Measurements from ENCODE around the gene VWA7. TPM values are rescaled to one million over a fixed set of nuclear protein-coding genes. Genes with fewer than 3 reads are reported as not detected.
"Not testable (repeated sequence)": the region's sequence is repeated elsewhere in the genome, so short reads cannot be mapped to it uniquely, and the experiment has no call there.

Gene VWA7
- total RNA-seq, 3 donors from 2014 or later = under 0.01 to 1.6 TPM; not detected in 1

DNA sequence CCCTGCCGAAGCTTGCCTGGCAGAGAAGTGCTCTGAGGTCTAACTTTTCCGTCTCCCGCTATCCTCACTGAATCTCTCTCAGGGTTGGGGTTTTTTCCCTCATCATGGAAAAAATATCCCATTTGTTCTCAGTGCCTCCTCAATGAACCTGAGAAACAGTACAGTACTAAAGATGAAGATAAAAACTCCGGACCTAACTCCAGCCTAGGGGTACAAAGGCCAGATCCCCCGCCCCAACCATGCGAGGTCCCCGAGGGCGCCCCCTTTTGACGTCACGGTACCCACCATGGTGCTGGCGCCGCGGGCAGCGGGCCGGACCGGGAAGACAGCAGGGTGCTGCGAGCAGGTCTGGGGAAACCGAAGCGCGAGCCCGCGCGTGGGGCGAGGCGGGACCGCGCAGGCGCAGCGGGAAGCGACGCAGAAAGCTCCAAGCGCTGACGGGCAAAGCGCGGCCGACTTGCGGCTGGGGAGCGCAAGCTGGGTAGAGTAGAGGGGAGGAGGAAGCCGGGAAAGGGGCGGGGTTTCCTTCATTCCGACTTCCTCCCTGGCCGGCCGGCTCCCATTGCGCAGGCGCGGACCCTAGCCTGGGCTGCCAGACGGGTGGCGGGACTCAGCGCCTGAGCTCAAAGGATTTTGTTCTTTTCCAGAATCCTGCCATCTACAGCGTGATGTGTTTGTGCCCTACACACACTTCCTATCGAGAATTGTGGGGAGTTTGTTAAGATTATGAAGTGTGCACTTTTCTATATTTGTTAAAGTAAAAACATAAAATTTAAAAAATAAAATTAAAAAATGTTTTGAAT is 29.5 kb upstream of the VWA7 start, which contains the start of gene LSM2:
TSS of gene LSM2 (minus strand) at position 497 of the 803 bp plus-strand sequence. CDS start at position 288, 209 bp downstream.
- DNase-seq (ENCODE audit: low spot score in 2 of 2) = peak; percentile 96 to 97
- TF ChIP-seq POLR2A (IDR thresholded peaks at IDR 0.05) (peak; percentile 45), POLR2AphosphoS5 (IDR thresholded peaks at IDR 0.05) (peak; percentile 88 to 90 (median 89))
- TF ChIP-seq, protein P1, sequence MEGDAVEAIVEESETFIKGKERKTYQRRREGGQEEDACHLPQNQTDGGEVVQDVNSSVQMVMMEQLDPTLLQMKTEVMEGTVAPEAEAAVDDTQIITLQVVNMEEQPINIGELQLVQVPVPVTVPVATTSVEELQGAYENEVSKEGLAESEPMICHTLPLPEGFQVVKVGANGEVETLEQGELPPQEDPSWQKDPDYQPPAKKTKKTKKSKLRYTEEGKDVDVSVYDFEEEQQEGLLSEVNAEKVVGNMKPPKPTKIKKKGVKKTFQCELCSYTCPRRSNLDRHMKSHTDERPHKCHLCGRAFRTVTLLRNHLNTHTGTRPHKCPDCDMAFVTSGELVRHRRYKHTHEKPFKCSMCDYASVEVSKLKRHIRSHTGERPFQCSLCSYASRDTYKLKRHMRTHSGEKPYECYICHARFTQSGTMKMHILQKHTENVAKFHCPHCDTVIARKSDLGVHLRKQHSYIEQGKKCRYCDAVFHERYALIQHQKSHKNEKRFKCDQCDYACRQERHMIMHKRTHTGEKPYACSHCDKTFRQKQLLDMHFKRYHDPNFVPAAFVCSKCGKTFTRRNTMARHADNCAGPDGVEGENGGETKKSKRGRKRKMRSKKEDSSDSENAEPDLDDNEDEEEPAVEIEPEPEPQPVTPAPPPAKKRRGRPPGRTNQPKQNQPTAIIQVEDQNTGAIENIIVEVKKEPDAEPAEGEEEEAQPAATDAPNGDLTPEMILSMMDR (IDR thresholded peaks at IDR 0.05) = peak in 2 of 3 donors; percentile 7 to 23

DNA sequence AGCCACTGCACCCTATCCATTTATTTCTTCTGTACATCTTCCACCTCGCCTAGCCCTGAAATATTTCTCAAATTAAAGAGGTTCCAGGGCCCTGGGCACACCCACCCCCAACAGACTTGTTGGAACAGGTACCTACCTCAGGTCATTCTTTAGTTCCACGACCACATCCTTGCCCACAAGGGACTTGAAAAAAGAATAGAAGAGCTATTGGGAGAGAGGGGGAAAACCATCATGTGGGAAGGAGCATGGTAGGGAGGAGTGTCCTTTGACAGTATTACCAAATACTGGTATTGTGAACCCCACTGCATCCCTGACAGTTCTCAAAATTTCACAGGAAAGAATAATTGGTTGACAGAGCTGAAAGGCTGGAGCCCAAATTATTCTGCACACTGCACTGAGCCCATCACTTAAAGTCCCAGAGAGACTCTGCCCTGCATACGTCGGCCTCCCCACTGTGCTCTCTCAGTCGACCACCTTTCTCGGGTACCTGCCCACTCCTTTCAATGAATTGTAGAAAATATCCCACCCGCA is 28.9 kb upstream of the VWA7 start:
- intact Hi-C loops (cut with DNase I; ENCODE audit: low total_unique reads) = no loop called here
- Histone ChIP-seq H3K27ac (peak overlapping the region; percentile 95 to 98), H3K36me3 (no peaks in the 10 kb centered on the region), H3K4me3 (peak overlapping the region; percentile 60 to 92 (median 71)), H3K4me1 (peaks cover 0 to 10% of the 10 kb centered on the region in 2 donors), H3K9me3 (no peaks in the 10 kb centered on the region), H3K27me3 (no peaks in the 10 kb centered on the region)
- TF ChIP-seq, protein P1 (IDR thresholded peaks at IDR 0.05) = no peak
- TF ChIP-seq POLR2AphosphoS5 (IDR thresholded peaks at IDR 0.05) (no peak), POLR2A (IDR thresholded peaks at IDR 0.05) (no peak)
- no peak for DNase-seq (ENCODE audit: low spot score in 2 of 2)

More for the DNA sequence above, 29.5 kb upstream of the VWA7 start, which contains the start of gene LSM2:
- intact Hi-C loops (cut with DNase I; ENCODE audit: low total_unique reads) = no loop called here
- Histone ChIP-seq H3K9me3 (no peaks in the 10 kb centered on the region), H3K27ac (peak within 1 kb of the TSS; percentile 95 to 98), H3K27me3 (no peaks in the 10 kb centered on the region), H3K4me3 (peak within 1 kb of the TSS; percentile 60 to 92 (median 71)), H3K36me3 (no peaks in the 10 kb centered on the region), H3K4me1 (peaks cover 0 to 10% of the 10 kb centered on the region in 2 donors)

DNA sequence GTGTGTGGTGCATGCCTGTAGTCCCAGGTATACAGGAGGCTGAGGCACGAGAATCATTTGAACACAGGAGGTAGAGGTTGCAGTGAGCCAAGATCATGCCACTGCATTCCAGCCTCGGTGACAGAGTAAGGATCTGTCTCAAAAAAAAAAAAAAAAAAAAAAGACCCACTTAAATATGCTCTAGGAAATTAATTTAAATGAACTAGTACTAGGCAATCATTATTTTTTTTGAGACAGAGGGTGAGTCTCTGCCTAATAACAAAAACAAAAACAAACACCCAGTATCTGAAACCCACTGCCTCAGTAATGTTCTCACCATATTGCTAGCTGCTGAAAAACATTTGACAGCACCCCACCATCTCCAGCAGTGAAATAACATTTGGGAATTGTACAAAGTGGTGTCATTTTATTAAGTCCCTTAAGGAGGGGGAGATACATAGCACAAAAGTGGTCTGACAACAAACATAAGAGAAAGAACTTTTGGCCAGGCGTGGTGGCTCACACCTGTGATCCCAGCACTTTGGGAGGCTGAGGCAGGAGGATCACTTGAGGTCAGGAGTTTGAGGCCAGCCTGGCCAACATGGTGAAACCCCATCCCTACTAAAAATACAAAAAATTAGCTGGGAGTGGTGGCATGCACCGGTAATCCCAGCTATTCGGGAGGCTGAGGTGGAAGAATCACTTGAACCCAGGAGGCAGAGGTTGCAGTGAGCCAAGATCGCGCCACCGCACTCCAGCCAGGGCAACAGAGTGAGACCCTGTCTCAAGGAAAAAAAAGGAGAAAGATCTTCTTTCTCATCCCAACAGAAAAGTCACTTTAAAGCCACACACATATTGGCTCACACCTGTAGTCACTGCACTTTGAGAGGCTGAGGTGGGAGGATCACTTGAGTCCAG is 24.2 kb upstream of the VWA7 start:
- H3K36me3 ChIP-seq; DNase-seq (ENCODE audit: low spot score in 2 of 2); H3K9me3 ChIP-seq; H3K27me3 ChIP-seq; H3K4me1 ChIP-seq; H3K4me3 ChIP-seq; H3K27ac ChIP-seq; intact Hi-C loops (cut with DNase I; ENCODE audit: low total_unique reads): not testable (repeated sequence)

DNA sequence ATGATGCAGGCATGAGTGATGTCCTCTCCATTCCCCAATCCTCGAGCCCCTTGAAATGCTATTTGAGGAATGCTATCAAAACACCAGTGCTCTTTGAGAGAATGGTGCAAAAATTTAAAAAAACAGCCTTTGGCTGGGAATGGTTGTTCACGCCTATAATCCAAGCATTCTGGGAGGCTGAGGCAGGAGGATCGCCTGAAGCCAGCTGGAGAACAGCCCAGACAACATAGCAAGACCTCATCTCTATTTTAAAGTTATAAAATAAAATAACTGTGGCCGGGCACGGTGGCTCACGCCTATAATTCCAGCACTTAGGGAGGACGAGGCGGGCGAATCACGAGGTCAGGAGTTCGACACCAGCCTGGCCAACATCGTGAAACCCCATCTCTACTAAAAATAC is 22.7 kb upstream of the VWA7 start:
- TF ChIP-seq, protein P1 (IDR thresholded peaks at IDR 0.05) = no peak
- TF ChIP-seq POLR2AphosphoS5 (IDR thresholded peaks at IDR 0.05) (no peak), POLR2A (IDR thresholded peaks at IDR 0.05) (no peak)

DNA sequence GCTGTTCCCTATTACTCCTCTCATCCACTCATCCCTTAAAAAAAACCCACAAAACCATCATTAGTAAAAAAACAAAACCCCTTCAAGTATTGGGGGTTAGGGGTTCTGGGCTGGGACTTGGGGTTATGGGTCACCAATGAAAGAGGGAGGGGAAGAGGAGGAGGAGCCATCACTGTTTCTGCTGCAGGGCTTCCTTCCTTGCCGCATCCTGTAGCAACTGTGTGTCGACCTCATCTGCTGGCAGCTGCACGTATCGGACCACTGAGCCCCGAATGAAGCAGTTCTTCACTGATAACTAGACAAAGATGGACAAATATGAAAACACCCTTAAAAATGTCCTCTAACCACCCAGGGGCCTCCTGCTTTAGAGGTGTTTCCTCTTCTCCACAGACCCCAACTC is 20.5 kb upstream of the VWA7 start:
- intact Hi-C loops (cut with DNase I; ENCODE audit: low total_unique reads) = no loop called here
- no peak for DNase-seq (ENCODE audit: low spot score in 2 of 2)

More for the DNA sequence above, 22.7 kb upstream of the VWA7 start:
- DNase-seq (ENCODE audit: low spot score in 2 of 2) = no peak
- no peak overlapping the region for H3K4me3 ChIP-seq
- H3K4me1 ChIP-seq = no peaks in the 10 kb centered on the region
- H3K9me3 ChIP-seq = no peaks in the 10 kb centered on the region
- no peaks in the 10 kb centered on the region for H3K36me3 ChIP-seq
- intact Hi-C loops (cut with DNase I; ENCODE audit: low total_unique reads) = no loop called here
- H3K27me3 ChIP-seq = no peaks in the 10 kb centered on the region
- no peak overlapping the region for H3K27ac ChIP-seq

More for the DNA sequence above, 20.5 kb upstream of the VWA7 start:
- peak overlapping the region in 1 of 2 donors; percentile 26 for H3K27ac ChIP-seq
- no peak overlapping the region for H3K4me3 ChIP-seq
- TF ChIP-seq POLR2AphosphoS5 (IDR thresholded peaks at IDR 0.05) = no peak
- TF ChIP-seq POLR2A (IDR thresholded peaks at IDR 0.05) = no peak
- TF ChIP-seq, protein P1 (IDR thresholded peaks at IDR 0.05) = no peak
- no peaks in the 10 kb centered on the region for H3K27me3 ChIP-seq
- no peaks in the 10 kb centered on the region for H3K4me1 ChIP-seq
- H3K9me3 ChIP-seq = no peaks in the 10 kb centered on the region
- no peaks in the 10 kb centered on the region for H3K36me3 ChIP-seq
